22Rv1 (cell line): Measurements from ENCODE around the gene DSCAML1.

Source experiments
- H3K27ac ChIP-seq: fragments of 450-650 bp; 2 replicates; pipeline ENCODE4 v1.5.1; 2017
- CTCF ChIP-seq: fragments of 450-650 bp; IDR thresholded peaks from 2 replicates; pipeline ENCODE4 v1.5.1; 2017; ENCODE audit warnings: mild to moderate bottlenecking
- ZFX ChIP-seq: fragments of 450-650 bp; IDR thresholded peaks from 2 replicates; pipeline ENCODE4 v1.6.1; 2017; ENCODE audit warnings: antibody characterized with exemption, borderline replicate concordance

Gene DSCAML1

GRCh38 chr11:117670443-117670842 is 126.6 kb downstream of the DSCAML1 start:
- H3K27ac ChIP-seq = no peak overlapping the region
- TF ChIP-seq ZFX (no peak), CTCF (no peak)

GRCh38 chr11:117669616-117670015 is 127.4 kb downstream of the DSCAML1 start:
- TF ChIP-seq CTCF (no peak), ZFX (no peak)
- no peak overlapping the region for H3K27ac ChIP-seq

- no peak overlapping the region for H3K27ac ChIP-seq
- TF ChIP-seq ZFX (no peak), CTCF (no peak)
Measured at GRCh38 chr11:117669062-117669461, 128.0 kb downstream of the DSCAML1 start.

GRCh38 chr11:117668321-117668751 is 128.7 kb downstream of the DSCAML1 start:
- no peak overlapping the region for H3K27ac ChIP-seq
- no peak for TF ChIP-seq ZFX
- TF ChIP-seq CTCF = no peak

- TF ChIP-seq ZFX (no peak), CTCF (no peak)
- H3K27ac ChIP-seq = no peak overlapping the region
Measured at GRCh38 chr11:117664897-117665296, 132.1 kb downstream of the DSCAML1 start.

- H3K27ac ChIP-seq = no peak overlapping the region
Measured at GRCh38 chr11:117663821-117664220, 133.2 kb downstream of the DSCAML1 start.

GRCh38 chr11:117663414-117663813 is 133.6 kb downstream of the DSCAML1 start:
- no peak for TF ChIP-seq CTCF
- TF ChIP-seq ZFX = no peak

More at GRCh38 chr11:117663821-117664220, 133.2 kb downstream of the DSCAML1 start:
- TF ChIP-seq ZFX (no peak), CTCF (no peak)

More at GRCh38 chr11:117663414-117663813, 133.6 kb downstream of the DSCAML1 start:
- no peak overlapping the region for H3K27ac ChIP-seq
